Measurements from ENCODE around the gene DHX29.

The DHX29 gene

DNA sequence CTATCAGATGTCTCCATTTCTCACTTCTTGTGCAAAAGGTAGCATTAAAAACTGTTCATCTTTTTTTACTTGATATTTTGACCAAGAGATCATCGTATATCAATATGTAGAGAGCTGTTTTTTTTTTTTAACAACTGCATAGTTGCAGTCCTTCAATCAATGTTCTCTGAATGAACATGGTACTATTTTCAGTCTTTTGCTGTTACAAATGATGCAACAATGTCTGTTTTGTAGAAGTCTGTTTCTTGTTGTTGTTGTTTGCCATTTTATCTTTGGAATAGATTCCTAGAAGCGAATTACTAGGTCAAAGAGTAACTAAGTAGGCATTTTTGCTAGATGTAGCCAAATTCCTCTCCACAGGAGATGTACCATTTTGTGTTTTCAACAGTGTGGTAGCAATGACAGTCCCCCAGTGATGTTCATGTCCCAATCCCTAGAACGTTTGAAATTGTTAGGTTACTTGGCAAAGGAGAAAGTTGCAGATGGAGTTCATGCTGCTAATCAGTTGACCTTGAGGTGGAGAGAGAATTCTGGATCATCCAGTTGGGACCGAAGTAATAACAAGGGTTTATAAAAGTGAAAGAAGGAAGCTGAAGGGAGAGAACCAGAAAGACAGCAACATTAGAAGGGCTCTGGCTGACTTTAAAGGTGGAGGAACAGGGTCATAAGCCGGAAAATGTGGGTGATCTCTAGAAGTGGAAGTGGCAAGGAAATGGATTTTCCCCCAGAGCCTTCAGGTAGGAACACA is 6.5 kb upstream of the DHX29 start:
- DNase-seq (ENCODE audit: low read depth) = no peak

- DNase-seq (ENCODE audit: low read depth) = no peak
These were observed 851 bp upstream of the DHX29 start for GRCh38 chr5:55308254-55308836.

DNA sequence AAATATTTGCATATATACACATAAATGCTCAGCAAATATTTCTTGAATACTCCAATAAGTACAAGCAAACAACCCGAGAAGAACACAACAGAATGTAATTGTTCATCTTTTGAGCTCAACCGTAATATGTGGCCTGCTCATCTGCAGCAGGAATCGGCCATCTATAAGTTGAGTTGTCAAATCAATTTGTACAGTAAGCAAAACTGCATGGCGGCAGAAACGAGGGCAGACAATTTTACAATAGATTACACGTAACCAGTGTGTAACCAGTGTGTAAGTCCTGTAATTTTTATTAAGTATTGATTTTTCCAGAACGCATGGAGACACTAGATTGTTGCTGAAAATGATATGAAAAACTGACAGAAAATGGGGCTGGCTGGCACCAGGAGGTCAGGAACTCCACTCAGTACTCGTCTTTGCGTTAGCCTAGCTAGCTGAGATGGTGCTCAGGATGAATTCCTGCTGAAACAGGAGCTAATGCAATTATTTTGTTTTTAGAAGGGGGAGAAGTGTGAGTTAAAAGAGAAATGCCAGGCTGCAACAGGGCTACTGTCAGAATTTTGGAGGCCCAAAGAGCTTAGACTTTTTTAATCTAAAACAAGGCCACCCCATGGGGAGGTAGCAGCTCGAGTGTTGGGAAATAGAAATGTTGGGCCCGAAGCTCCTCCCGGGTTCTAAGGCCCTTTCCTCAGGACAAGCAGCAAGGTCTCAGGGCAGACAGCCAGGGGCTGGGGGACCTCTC is 682 bp downstream of the DHX29 start:
- DNase-seq (ENCODE audit: low read depth) = no peak

DNA sequence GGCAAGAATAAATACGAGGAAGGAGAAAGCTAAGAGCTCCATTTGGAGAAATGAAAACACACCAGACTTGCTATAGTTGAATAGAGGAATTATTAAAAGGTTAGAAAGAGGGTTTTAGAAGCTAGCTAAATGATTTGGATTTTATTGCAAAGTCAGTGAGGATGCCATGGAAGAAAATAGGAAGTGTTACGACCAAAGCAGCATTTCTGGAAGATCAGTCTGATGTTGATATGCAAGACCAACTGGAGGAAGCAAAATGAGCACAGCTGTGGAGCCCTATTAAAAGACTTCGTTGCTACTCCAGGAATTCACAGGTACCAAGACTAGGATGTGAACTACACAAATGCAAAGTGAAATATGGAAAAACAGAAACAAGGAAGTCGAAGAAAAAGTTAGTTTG is 2.1 kb downstream of the DHX29 start:
- DNase-seq (ENCODE audit: low read depth) = no peak

GRCh38 chr5:55304584-55304983 is 2.9 kb downstream of the DHX29 start:
- no peak for DNase-seq (ENCODE audit: low read depth)

DNA sequence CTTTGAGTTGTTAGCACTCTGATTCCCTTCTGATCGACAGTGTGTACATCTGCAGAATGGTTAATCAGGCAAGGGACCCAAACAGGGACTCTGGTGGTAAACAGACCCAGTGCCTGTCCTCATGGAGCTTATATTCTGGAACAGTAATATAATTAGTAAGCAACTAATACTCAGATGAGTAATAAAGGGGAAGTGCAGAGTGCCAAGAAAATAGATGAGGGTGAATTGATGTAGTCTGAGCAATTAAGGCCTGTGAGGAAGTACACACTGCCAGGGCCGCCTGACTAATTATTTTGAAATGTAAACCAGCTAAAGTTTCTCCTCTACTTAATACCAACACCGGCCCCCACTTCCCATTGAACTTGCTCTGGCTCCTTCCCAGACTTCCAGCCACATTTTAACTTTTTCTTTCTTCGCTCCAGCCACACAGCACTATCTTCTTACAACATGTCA is 4.2 kb downstream of the DHX29 start:
- DNase-seq (ENCODE audit: low read depth) = no peak

DNA sequence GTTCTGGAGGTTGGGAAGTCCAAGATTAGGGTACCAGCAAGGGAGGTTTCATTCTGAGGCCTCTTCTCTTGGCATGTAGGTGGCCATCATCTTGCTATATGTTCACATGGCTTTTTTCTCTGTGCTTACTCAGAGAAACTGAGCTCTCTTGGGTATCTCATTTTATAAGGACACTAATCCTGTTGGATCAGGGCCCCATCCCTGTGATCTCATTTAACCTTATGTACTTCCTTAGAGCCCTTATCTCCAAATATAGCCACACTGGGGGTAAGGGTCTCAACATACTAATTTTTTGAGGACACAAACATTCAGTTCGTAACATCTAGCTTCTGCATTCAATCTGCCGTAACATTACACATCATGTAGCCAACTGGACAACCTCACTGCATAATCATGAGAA is 6.6 kb downstream of the DHX29 start:
- no peak for DNase-seq (ENCODE audit: low read depth)

DNA sequence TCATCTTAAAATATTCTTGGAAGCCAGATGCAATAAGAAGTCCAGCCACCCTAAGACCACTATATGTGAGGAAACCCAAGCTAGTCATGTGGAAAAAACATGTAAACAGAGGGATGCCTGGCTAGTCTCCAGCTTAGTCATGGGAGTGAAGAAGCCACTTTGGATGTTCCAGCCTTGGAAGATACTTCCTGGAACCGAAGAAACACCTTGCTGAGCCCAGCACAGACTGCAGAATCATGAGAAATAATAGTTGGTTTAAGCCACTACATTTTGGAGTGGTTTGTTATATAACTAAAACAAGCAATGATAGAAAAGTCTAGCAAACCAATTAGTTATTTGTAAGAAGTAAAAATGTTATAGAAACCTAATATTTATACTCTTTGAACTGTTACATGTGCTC is 12.6 kb downstream of the DHX29 start:
- DNase-seq (ENCODE audit: low read depth) = no peak

DNA sequence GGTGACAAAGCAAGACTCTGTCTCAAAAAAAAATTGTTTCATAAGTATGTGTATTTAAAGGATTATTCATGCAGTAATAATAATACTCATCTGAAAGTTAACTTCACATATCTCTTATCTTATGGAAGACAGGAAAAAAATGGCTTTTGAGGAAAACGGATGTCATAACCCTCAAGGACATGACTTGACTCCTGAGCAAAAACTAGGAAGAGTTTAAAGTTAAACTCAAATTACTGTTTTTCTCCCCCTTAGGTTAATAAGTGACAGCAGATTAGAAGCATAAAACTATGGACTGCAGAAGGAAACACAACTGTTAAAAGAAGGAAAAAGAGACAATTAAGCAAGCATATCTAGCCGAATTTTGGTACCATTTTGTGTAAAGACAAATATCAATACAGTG is 16.5 kb downstream of the DHX29 start:
- DNase-seq (ENCODE audit: low read depth) = no peak

- DNase-seq (ENCODE audit: low read depth) = no peak
These were observed 17.7 kb downstream of the DHX29 start for GRCh38 chr5:55289808-55290207.

DNA sequence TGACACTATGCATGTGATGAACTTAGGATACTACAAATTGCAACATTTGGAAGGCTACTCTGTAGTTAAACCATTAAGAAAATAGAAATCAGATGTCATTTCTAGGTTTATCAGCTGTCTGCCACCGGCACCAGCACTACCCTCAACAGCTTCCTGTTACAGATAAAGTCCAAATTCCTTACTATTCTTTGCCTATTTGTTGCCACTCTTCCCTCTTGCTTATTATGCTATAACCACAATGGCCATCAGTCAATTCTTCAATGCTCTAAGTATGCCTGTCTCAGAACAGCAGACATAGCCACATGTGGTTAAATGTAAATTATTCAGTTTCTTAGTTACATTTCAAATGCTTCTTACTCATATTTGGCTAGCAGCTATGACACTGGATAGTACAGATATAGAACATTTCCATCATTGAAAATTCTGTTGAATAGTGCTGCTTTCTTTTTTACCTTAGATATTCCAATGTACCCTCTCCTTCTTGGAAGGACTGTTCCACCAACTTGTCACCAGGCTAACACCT is 21.0 kb downstream of the DHX29 start:
- no peak for DNase-seq (ENCODE audit: low read depth)

DNA sequence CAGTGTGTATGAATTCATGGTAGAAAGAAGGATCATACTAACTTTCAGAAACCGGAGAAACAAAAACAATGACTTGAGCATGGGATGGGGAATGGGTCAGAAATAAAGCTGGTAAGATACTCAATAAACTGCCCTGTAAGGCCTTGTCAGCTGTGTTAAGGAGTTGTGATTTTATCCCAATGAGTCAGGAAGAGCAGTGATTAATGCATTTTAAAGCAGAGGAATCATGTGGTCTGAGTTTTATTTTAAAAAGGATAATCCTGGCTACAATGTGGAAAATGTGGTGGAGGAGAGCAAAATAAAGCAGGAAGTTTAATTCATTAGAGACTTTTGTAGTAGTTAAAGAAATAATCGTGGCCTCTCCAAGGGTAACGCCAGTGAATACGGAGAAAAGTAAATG is 28.7 kb downstream of the DHX29 start:
- no peak for DNase-seq (ENCODE audit: low read depth)

DNA sequence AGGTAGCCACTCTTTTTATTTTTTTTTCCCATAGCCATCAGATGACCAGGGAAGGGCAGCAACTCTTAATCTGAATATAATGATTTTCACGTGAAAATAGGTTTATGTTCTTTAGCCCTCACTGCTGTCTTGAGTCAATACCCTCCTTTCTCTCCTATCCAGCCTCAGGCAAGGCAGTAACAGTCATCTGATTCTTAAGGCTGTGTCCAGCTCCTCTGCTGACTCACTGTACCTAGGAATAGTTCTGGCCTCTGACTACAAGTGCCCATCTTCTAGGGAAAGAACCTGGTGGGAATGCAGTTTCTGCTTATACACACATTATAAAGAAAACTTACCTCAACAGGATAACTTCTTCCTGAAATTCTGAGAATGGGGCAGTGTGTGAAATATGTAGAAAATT is 30.7 kb downstream of the DHX29 start:
- DNase-seq (ENCODE audit: low read depth) = no peak

GRCh38 chr5:55258339-55258738 is 49.2 kb downstream of the DHX29 start:
- no peak for DNase-seq (ENCODE audit: low read depth)

GRCh38 chr5:55254802-55255201 is 52.7 kb downstream of the DHX29 start:
- no peak for DNase-seq (ENCODE audit: low read depth)

DNA sequence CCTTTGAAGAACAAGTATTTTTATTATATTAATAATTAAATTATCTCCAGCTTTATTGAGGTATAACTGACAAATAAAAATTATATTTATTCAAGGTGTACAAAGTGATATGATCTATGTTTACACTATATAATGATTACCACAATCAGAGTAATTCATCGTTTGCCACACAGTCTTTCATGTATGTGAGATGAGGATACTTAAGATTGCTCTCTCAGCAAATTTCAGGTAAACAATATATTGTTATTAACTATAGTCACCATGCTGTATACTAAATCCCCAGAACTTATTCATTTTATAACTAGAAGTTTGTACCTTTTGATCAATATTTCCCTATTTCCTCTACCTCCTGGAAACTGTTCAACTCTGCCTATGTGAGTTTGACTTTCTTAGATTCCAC is 57.4 kb downstream of the DHX29 start:
- DNase-seq (ENCODE audit: low read depth) = no peak

DNA sequence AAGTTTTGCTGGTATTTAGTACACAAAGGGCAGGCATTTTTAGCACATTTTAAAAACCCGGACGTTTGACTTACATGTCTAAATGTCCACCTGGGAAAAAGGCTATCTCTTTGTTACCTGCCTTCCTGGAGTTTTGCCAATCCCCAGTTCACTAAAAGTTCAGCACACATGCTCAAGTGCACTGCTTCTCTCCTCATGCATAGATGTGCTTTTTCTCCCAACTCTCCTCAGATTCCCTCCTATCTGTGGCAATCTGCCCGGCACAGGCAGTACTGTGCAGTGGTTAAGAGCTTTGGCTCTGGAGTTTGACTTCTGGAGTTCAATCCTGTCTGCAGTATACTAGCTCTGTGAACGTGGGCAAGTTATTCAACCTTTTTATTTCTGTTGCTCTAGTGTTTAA is 65.7 kb downstream of the DHX29 start:
- DNase-seq (ENCODE audit: low read depth) = no peak

- no peak for DNase-seq (ENCODE audit: low read depth)
These were observed 70.7 kb downstream of the DHX29 start for GRCh38 chr5:55236800-55237199.

DNA sequence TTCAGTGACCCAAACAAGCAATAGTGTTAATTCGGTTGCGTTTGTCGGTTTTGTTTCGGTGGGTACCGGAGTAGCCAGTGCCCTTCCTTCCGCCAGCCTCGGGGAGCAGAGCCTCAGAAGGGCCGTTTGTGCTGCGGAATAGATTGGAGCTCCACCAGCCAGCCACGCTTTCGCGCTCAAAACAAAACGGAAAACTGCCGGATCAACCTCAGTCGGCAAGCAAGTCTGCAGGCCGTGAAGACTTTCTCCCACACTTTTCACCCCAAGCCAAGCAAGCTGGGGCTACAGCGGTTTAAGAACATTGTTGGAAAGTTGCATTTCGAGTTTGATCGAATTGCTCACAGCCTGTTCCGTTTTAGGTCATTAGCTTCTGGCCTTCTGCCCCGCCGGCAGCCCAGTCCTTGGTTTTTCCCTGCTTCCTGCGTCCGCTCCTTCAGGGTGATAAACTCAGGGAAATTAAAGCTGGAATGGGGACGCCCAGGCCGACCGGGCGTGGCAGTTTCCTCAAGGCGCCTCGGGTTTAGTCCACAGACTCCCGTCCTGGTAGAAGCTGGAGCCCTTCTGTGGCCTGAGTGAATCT is 73.3 kb downstream of the DHX29 start:
- no peak for DNase-seq (ENCODE audit: low read depth)

GRCh38 chr5:55232985-55233928 is 74.2 kb downstream of the DHX29 start, which contains the start of gene CCNO:
TSS of gene CCNO (minus strand) at chr5:55233608. CDS start at chr5:55233523, 85 bp downstream.
- DNase-seq (ENCODE audit: low read depth) = no peak

- no peak for DNase-seq (ENCODE audit: low read depth)
These were observed 75.1 kb downstream of the DHX29 start for GRCh38 chr5:55232271-55232984.
